Erythroblast (primary cell): Measurements from ENCODE around the gene THYN1.

ENCODE experiments used
- GATA1 ChIP-seq: IDR thresholded peaks from 2 replicates; pipeline ENCODE4 v1.6.1; 2011; ENCODE audit warnings: low read depth, mild to moderate bottlenecking, control low read depth, low read length, moderate library complexity
- POLR2A ChIP-seq: IDR thresholded peaks from 2 replicates; pipeline ENCODE4 v1.6.1; 2011; ENCODE audit warnings: mild to moderate bottlenecking, low read length

GRCh38 chr11:134261626-134262488 lies 8.7 kb upstream of the THYN1 start:
- TF ChIP-seq POLR2A (no peak), GATA1 (no peak)
